HG02678 (cell line): ENCODE data around the gene ADCY1.
"Not testable (repeated sequence)": the region's sequence is repeated elsewhere in the genome, so short reads cannot be mapped to it uniquely, and the experiment has no call there.

Source experiments
- ATAC-seq: cut with Tn5 transposase; IDR thresholded peaks from one replicate; pipeline ENCODE4 v1.9.1; 2021; ENCODE audit warnings: mild to moderate bottlenecking, moderate library complexity; ENCODE audit not compliant: unreplicated experiment

ADCY1 gene

DNA sequence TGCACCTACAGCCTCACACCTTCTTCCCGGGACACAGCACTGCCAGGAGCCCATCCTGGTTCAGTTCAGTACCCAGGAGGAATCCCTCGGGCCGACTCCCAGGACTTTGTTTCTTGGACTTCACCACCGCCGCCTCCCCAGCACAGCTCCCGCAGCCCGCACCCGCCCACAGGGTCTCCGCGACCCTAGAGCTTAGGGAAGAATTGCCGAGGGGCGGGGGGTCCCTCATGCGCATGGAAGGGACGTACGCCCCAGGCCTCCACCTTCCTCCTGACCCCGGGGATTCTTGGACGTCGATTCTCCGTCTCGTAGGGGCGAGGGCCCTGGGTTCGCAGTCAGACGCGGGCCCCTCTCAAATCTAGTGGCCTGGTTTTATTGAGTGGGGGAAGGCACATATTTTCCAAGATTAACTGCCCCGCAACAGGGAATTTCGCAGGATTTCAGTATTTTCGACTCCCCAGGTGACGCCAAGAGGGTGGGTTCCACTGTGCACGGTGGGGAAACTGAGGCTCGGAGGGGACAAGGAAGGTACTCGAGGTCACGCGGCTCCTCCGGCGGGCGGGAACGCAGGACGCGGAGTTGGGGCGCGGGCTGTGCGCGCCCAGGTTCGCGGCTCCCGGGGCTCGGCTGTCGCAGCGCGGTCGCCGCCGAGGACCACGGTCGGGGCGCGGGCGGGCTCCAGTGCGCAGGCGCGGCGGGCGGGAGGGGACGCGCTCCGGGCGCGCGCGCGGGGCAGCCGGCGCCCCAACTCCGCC lies at the start of gene ADCY1:
ADCY1 (plus strand) TSS at position 708 of the 755 bp plus-strand sequence. CDS start 176 bp downstream, outside the sequence.
- ATAC-seq: no peak

DNA sequence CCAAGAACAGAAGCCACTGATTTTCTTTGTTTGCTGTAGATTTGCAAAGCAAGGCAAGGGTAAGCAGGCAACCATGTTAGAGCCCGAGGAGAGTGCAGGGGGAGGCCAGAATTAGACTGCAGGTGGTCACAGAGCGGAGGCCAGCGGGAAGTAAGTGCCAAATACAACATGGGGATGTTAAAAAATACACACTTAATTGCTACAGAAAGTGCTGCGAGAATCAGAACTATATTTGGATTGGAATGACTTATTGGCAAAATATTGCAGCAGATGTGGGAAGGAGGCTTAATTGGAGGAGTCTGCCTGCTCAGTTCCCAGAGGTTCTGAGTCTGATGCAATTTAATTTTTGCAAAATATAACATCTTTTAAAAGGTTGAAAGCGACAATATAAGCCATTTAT lies 49.7 kb upstream of the ADCY1 start:
- ATAC-seq: no peak

DNA sequence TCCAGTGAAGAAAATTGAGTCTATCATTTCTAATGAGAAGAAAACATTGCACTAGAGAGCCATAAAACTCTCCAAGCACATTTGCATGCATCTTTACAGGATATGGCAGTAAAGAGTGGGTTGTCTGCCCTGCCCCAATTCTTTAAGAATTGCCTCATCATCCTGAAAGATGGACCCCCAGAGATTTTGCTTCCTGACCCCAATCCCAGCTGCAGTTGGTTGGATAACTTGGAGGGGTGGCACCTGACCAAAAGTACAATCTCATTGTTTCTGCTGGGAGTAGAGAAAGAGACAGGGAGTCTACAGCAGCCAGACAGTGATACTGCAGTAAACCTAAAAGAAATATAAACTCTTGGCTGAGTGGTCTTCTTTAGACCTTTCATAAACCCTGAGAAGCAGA lies 49.1 kb upstream of the ADCY1 start:
- no peak for ATAC-seq

DNA sequence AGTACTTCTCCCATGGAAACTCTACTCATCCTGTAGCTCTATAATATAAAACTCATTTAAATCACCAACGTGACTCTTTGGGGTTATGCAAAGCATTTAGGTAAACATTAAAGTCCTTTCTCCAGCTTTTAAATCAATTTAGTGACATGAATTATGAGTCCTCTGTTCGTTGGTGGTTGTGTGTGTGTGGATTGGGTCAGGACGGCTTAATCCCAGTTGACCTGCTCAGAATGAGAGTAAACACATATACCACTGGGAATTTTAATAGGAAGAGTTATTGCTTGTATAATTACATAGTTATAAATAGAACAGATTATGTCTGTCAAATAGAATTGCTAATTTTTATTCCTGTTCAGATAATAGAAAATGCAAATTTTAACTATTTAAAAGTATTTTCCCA lies 30.7 kb upstream of the ADCY1 start:
- ATAC-seq: no peak

DNA sequence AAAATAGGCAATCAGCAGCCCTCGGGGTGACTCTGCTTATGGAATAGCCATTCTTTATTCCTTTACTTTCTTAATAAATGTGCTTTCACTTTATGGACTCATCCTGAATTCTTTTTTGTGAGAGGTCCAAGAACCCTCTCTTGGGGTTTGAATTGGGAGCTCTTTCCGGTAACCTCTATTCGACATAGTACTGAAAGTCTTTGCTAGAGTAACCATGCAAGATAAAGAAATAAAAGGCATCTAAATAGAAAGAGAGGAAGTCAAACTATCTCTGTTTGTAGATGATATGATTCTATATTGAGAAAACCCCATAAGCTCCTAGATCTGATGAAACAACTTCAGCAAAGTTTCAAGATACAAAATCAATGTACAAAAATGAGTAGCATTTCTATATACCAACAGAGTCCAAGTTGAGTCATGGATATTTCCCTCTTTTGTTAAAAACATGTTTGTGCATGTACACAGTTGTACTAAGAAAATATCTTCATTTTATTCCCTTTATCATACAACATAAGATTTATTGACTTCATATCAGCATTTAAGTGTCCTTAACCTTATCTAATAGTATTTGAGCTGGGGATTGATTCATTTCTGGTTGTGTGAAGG lies 29.0 kb upstream of the ADCY1 start:
- not testable (repeated sequence) for ATAC-seq

DNA sequence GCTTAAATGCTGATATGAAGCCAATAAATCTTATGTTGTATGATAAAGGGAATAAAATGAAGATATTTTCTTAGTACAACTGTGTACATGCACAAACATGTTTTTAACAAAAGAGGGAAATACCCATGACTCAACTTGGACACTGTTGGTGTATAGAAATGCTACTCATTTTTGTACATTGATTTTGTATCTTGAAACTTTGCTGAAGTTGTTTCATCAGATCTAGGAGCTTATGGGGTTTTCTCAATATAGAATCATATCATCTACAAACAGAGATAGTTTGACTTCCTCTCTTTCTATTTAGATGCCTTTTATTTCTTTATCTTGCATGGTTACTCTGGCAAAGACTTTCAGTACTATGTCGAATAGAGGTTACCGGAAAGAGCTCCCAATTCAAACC lies 25.3 kb upstream of the ADCY1 start:
- not testable (repeated sequence) for ATAC-seq

DNA sequence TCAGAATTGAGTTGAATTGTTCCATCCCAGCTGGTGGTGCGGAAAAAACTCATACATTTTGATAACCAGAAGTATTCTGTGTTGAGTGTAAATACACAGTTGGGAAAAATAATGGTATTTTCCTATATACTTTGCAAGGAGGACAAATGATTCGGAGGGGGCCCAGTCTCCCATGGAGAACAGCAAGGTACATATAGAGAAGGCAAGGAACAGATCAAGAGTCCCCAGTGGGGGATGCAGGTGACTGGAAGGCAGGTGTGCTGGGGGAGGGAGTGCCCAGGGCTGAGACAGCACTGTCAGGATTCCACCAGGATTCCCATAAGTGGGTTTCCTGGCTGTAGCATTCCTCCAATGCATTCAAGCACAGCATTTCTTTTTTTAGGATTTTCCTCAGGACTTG lies 10.8 kb upstream of the ADCY1 start:
- no peak for ATAC-seq

DNA sequence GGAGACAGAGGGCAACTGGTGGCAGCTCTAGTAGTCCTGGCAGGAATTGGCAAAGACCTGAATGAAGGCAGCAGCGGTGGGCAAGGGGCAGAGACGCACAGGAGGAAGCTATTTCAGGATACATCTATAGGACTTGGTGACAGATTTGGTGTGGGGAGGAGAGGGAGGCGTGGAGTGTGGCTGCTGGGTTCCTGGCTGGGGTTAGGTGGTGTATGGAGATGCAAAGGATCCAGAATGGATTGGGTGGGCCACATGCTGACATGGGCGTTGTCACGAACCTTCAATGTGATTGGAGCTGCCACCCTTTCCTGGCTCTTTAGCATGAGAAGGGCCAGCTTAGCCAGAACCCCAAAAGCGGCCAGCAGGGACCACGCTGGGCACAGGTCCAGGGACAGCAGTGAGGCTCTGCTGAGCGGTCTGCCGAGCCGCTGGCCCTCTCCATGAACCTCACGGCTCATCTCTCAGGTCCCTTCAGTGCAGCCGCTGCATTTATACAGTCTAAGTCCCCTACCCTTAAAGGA lies 10.2 kb upstream of the ADCY1 start:
- no peak for ATAC-seq

DNA sequence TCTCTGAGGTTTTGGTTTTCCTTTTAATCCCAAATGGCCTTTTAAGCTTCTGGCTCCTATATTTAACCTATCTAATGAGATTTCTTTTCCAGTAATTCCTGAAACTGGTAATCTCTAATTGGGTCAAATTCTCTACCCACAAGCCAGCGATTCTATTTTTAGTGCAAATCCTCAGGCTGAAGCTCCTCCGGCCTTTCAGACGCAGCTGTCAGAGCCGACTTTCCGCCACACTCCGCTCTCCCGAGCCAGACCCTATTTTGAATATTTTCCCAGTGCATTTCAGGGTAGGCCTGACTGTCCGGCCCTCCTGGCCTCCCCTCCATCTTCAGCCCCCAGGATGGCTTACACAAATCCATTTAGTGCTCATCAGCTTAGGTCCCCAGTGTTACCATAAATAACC lies 9.7 kb upstream of the ADCY1 start:
- no peak for ATAC-seq

DNA sequence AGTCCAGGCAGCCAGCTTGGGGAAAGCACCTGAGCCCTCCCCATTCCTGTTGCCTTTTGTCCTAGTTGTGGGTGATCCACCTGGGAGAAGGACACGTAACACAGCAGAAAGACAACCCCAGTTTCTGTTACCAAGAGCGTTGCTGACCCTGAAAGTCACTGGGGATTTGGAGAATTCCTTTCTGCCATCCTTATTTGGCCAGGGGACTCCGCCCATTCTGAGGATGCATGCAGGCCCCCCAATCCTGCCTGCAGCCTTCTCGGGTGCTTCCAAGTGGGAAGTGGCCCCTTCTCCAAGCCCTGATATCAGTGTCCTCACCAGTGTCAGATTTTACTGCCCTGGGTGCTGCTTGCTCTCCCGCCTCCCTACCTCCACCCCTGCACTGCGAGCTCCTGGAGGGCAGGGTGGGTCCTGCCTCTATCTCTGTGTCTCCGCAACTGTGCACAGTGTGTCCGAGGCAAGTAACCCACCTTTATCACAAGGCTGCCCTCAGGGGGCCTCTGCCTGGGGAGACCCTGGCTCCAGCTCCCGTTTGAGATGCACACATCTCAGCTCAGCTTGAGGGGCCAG lies 9.2 kb upstream of the ADCY1 start:
- ATAC-seq: no peak

DNA sequence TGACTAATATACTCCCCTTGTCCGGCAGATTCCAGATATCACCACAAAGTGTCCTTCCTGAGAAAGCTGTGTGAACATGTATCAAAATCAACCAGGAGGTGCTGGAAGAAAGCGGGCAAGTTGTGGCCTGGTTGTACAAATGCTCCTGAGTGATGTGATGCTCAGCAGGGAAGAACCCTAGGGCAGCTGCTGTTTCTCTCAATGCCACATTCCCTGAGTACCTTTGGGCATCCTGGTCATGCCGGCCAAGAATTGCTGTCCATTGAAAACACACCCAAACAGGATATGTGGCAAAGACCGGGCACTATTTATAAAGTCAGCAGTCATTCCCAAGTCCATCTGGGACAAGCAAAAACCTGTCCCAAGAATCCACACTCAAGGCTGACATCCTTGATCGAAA lies 7.8 kb upstream of the ADCY1 start:
- ATAC-seq: no peak

DNA sequence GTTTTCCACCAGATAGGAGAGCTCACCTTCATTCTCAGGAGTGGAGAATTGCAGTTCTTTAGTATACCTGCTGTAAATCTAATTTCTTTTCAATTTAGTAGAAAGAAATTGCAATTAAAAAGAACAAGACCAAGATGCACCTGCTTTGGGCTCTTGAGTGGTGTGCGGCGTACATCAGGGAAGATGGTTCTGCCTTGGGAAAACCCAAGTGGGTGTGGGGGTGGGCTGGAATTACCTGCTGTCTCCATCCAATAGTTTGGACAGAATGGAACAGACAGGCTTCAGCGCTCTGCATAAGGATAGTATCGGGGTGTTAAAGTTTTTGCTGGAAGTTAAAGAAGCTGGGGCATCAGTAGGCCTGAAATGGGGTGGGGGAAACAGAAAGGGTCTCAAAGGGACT lies 7.2 kb upstream of the ADCY1 start:
- ATAC-seq: no peak

DNA sequence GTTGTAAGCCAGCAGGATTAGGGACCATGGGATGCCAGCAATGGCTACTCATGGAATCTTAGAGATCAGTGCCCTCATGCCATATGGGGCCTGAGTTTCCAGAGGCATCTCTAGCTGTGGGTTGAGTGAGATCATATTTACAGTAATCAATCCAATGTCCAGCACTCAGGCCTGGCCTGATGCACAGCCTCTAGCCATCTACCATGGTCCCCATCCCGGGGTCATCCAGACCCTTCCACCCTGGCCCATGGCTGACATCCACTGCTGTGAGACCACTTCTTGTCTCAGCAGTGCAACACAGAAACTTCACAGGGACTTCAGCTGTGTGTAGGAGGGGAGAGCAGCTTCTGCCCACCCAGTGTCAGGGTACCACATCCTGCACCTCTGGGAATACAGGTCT lies 6.5 kb upstream of the ADCY1 start:
- ATAC-seq: no peak

DNA sequence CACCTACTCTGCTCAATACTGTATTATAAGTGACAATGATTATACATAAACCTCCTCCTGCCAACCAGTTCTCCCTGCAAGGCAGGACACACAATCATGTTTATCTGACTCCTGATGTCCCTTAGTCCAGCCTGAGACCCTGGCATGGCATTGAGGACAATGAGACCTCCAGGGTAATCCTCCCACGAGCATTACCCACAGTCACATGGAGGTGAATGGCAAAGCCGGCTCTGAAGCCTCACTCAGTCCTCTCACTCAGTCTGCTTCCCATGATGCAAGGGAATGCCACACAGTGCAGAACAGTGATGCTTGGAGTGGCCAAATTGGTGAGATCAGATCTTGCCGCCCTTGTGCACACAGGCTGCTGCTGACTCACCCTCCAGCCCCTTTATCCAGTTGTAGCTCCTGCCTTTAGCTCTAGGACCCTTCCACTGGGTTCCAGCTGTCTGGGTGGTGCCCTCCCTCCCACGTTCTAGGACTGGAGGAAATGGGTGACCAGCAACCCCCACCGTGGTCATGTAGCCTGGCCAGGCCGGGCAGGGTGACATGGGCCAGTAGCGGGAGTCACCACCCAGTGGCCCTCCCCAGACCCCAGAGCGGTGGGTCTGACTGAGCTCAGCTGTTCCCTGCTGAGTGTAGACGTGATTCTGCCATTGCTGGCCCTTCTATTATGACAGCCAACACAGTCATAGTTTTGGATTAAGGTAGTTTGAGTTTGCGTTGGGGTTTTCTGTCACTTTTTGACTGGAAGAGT lies 5.5 kb upstream of the ADCY1 start:
- ATAC-seq: no peak

DNA sequence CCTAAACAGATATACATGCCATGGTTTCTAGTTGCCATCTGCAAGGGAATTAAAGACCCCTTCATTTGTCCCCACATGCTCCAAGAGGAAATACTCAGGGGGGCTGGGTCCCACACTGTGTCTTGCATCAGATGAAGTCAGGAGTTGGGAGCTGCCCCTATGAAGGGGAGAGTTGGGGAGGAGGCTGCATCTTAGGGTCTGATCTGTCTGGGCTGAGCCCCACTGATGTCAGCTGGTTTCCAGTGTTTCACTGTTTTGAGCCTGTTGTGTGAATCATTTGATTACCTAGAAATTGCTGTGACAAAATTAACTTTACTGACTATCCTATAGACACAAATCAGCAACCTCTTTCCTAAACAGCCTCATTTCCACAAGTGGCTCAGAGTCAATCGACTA lies 4.9 kb upstream of the ADCY1 start:
- ATAC-seq: no peak

DNA sequence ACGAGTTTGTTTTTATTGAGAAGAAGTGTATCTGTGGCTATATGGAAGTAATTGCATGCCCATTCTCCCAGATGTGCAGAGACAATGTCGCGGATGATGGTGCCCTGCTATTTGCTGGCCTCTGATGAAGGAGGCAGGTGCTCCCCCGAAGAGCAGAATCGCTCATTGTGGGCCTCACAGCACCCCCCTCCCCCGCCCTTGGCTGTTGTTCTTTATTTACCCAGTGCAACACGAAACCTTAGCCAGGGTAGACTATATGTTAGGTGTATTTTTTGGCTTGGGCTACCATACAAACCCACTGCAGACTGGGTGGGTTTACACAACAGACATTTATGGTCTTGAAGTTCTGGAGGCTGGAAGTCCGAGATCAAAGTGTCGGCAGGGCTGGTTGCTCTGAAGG lies 3.4 kb upstream of the ADCY1 start:
- no peak for ATAC-seq

DNA sequence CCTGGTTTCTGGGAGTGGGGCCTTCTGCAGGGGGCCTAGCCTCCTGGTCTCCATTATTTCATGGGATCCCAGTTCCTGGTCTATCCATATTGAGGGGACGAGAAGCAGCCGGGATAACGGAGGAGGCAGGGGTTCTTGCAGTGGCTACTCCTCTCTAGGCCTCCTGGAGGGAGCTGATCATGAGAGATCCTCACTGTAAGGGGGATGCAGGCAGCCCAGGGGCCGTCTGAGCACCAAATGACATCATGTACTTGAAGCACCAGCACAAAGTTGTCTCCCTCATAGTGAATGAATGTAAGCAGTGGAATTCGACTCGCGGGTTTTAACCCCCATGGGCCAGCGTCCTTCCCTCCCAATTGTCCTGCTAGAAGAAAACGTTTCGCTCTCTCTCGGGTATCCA lies 964 bp upstream of the ADCY1 start:
- ATAC-seq: no peak

DNA sequence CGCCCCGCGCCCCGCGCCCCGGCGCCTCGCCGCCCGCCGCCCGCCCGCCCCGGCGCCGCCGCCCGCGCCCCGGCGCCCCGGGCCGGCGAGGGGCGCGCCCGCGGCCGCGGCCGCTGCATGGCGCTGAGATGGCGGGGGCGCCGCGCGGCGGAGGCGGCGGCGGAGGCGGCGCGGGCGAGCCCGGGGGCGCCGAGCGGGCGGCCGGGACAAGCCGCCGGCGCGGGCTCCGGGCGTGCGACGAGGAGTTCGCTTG lies 174 bp downstream of the ADCY1 start:
- no peak for ATAC-seq

DNA sequence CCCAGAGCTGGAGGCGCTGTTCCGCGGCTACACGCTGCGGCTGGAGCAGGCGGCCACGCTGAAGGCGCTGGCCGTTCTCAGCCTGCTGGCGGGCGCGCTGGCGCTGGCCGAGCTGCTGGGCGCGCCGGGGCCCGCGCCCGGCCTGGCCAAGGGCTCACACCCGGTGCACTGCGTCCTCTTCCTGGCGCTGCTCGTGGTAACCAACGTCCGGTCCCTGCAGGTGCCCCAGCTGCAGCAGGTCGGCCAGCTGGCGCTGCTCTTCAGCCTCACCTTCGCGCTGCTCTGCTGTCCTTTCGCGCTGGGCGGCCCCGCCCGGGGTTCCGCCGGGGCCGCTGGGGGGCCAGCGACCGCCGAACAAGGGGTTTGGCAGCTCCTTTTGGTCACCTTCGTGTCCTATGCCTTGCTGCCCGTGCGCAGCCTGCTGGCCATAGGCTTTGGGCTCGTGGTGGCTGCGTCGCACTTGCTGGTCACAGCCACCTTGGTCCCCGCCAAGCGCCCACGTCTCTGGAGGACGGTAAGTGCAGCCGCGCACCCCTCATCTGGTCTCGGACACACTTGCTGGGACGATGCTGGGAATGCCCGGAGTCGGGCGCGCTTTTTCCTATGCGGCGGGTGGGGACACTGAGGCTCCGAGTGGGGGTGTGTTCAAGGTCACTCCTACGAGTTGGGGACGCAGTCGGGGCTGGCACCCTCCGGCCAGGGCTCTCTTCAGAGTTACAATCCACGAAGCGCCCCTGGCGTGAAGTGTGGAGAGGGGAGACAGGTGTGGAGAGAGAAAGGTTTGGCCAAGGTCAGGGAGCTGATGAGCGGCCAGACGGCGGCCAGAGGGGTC lies 717 bp downstream of the ADCY1 start:
- no peak for ATAC-seq

DNA sequence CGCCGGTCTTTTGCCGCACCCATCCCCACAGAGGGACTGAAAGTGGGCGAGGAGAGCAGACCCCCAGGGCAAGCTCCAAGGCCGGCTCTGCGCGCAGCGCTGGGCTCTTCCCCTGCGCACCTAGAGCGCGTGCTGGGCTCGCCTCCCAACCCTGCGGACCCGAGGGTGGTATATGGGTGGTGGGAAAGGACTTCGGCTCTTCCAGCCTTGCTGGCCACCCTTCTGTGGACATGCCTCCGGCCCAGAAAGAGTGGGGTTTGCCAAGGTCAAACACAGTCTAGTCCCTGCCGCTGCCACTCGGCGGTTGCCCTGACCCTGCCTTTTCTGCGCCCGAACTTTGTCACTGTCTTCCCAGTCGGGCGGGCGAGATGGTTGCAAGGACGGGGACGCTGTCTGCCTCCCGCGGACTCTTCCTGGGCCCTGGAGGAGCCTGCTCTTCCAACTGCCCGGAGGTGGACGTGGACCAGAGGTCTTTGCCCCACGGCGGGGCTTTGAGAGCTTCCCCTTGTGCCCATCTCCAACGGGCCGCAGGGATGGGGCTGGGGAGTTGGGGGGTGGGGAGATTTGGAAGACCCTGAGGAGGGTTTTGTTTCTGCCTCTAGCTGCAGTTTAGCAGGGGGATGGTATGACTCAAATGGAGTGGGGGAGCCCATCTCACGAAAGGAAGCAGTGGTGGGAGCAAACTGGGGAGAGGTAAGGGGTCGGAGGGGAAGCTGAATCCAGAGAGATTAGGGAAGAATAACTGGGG lies 1.5 kb downstream of the ADCY1 start:
- no peak for ATAC-seq
